Activated CD4-positive, alpha-beta memory T cell treated with anti-CD3 and anti-CD28 coated beads, Interleukin-2, amount 10 ng/mL, durations not matched to agents 7 days and 5 days (primary cell): Measurements from ENCODE around the gene GALNS. TPM values are rescaled to one million over a fixed set of nuclear protein-coding genes. Genes with fewer than 3 reads are reported as not detected.

Experiments used
- CTCF ChIA-PET: fragments of 350-600 bp; sonication (Branson Sonifier 250); formaldehyde crosslinking; loops from one replicate; lab custom pipeline; 2021; ENCODE audit warnings: antibody characterized with exemption, inconsistent platforms; lab: Charles Lee
- POLR2A ChIA-PET: fragments of 350-600 bp; sonication (Branson Sonifier 250); formaldehyde crosslinking; loops from one replicate; lab custom pipeline; 2021; ENCODE audit warnings: antibody characterized with exemption; lab: Charles Lee
- DNase-seq: peaks from one replicate; pipeline ENCODE4 v3.0.0-alpha.2; 2020
- H3K27ac Mint-ChIP-seq: one replicate; pipeline ENCODE4 v1.8.0; 2021; ENCODE audit warnings: mild to moderate bottlenecking, mixed read lengths
- H3K27me3 Mint-ChIP-seq: one replicate; pipeline ENCODE4 v1.8.0; 2021; ENCODE audit warnings: mixed read lengths
- H3K36me3 Mint-ChIP-seq: one replicate; pipeline ENCODE4 v1.8.0; 2021; ENCODE audit warnings: low read depth, mixed read lengths
- H3K4me1 Mint-ChIP-seq: one replicate; pipeline ENCODE4 v1.8.0; 2021; ENCODE audit warnings: mixed read lengths
- H3K4me3 Mint-ChIP-seq: one replicate; pipeline ENCODE4 v1.8.0; 2021; ENCODE audit warnings: mild to moderate bottlenecking, mixed read lengths
- H3K9me3 Mint-ChIP-seq: one replicate; pipeline ENCODE4 v1.8.0; 2021; ENCODE audit warnings: mixed read lengths
- total RNA-seq, 2 experiments: library from RNA; stranded (reverse); gene quantifications; one replicate each; pipeline ENCODE4 v1.2.3, GENCODE V29; 2021

GALNS gene
- total RNA-seq, 2 experiments from 2014 or later = 35.2 to 38.2 TPM

- peak; percentile 88 for DNase-seq
- no peaks in the 10 kb centered on the region for H3K27me3 Mint-ChIP-seq
- H3K4me3 Mint-ChIP-seq = peak within 1 kb of the TSS; percentile 86
- H3K27ac Mint-ChIP-seq = peak within 1 kb of the TSS; percentile 93
- H3K9me3 Mint-ChIP-seq = no peaks in the 10 kb centered on the region
- CTCF ChIA-PET = interaction anchor here (0.7 to 1.2 kb wide), 4 partner anchors 22 to 181 kb away, joined by 3 to 6 read pairs (median 4); partner anchors contain the start of genes GALNS and TRAPPC2L
- peaks cover 35% of the 10 kb centered on the region for H3K4me1 Mint-ChIP-seq
- POLR2A ChIA-PET = interaction anchor here (0.6 to 11.5 kb wide), 7 partner anchors 9 to 102 kb away, joined by 3 to 249 read pairs (median 4); partner anchors contain the start of genes APRT and PIEZO1
- peaks cover 32% of the 10 kb centered on the region for H3K36me3 Mint-ChIP-seq
Measured at GRCh38 chr16:88803264-88803987, 53.3 kb downstream of the GALNS start, which contains the start of gene CDT1. Gene CDT1 (plus strand): TSS chr16:88803789. CDS start chr16:88803832, 43 bp downstream.

- H3K36me3 Mint-ChIP-seq = peaks cover 11% of the 10 kb centered on the region
- CTCF ChIA-PET = interaction anchor here (0.6 to 3.6 kb wide), 6 partner anchors 16 to 120 kb away, joined by 3 to 20 read pairs (median 6); no protein-coding TSS in a partner anchor
- peaks cover 30% of the 10 kb centered on the region for H3K4me1 Mint-ChIP-seq
- no peaks in the 10 kb centered on the region for H3K27me3 Mint-ChIP-seq
- no peak overlapping the region for H3K27ac Mint-ChIP-seq
- H3K4me3 Mint-ChIP-seq = no peak overlapping the region
- H3K9me3 Mint-ChIP-seq = no peaks in the 10 kb centered on the region
- no peak for DNase-seq
- POLR2A ChIA-PET = interaction anchor here (3.6 to 4.0 kb wide), 2 partner anchors 10 to 17 kb away, joined by 29 to 55 read pairs; partner anchors contain the start of genes APRT and PIEZO1
Measured at GRCh38 chr16:88800277-88800592, 56.5 kb downstream of the GALNS start.

GRCh38 chr16:88799569-88800276 is 57.0 kb downstream of the GALNS start:
- Mint-ChIP-seq H3K4me3 (no peak overlapping the region), H3K27me3 (no peaks in the 10 kb centered on the region), H3K4me1 (peaks cover 33% of the 10 kb centered on the region), H3K9me3 (no peaks in the 10 kb centered on the region), H3K27ac (no peak overlapping the region), H3K36me3 (peaks cover 8% of the 10 kb centered on the region)
- ChIA-PET CTCF (interaction anchor here (0.9 to 3.6 kb wide), 6 partner anchors 13 to 97 kb away, joined by 3 to 20 read pairs (median 5); no protein-coding TSS in a partner anchor), POLR2A (interaction anchor here (3.6 to 4.0 kb wide), 2 partner anchors 11 to 17 kb away, joined by 29 to 55 read pairs; partner anchors contain the start of genes APRT and PIEZO1)
- no peak for DNase-seq

GRCh38 chr16:88798772-88799455 is 57.8 kb downstream of the GALNS start:
- no peak for DNase-seq
- peaks cover 35% of the 10 kb centered on the region for H3K4me1 Mint-ChIP-seq
- no peak overlapping the region for H3K4me3 Mint-ChIP-seq
- ChIA-PET CTCF (interaction anchor here (0.9 to 3.6 kb wide), 5 partner anchors 12 to 96 kb away, joined by 4 to 20 read pairs (median 6); no protein-coding TSS in a partner anchor), POLR2A (interaction anchor here (1.3 to 4.0 kb wide), 3 partner anchors 12 to 94 kb away, joined by 3 to 55 read pairs (median 29); partner anchors contain the start of genes APRT and PIEZO1)
- no peaks in the 10 kb centered on the region for H3K9me3 Mint-ChIP-seq
- peaks cover 3% of the 10 kb centered on the region for H3K36me3 Mint-ChIP-seq
- H3K27me3 Mint-ChIP-seq = no peaks in the 10 kb centered on the region
- H3K27ac Mint-ChIP-seq = no peak overlapping the region

- no peak overlapping the region for H3K27ac Mint-ChIP-seq
- H3K27me3 Mint-ChIP-seq = no peaks in the 10 kb centered on the region
- H3K36me3 Mint-ChIP-seq = peaks cover 3% of the 10 kb centered on the region
- CTCF ChIA-PET = interaction anchor here (3.6 kb wide), 1 partner anchor 17 kb away, joined by 20 read pairs; no protein-coding TSS in a partner anchor
- H3K4me1 Mint-ChIP-seq = peaks cover 43% of the 10 kb centered on the region
- DNase-seq = no peak
- POLR2A ChIA-PET = interaction anchor here (1.3 to 4.0 kb wide), 2 partner anchors 15 to 93 kb away, joined by 3 to 55 read pairs; partner anchors contain the start of gene PIEZO1
- H3K9me3 Mint-ChIP-seq = no peaks in the 10 kb centered on the region
- H3K4me3 Mint-ChIP-seq = no peak overlapping the region
Measured at GRCh38 chr16:88798073-88798472, 58.7 kb downstream of the GALNS start.

GRCh38 chr16:88796278-88796677 is 60.5 kb downstream of the GALNS start:
- Mint-ChIP-seq H3K36me3 (no peaks in the 10 kb centered on the region), H3K4me1 (peaks cover 51% of the 10 kb centered on the region), H3K27ac (peak overlapping the region; percentile 31), H3K4me3 (no peak overlapping the region), H3K9me3 (no peaks in the 10 kb centered on the region), H3K27me3 (no peaks in the 10 kb centered on the region)
- POLR2A ChIA-PET = no interaction called here
- DNase-seq = no peak
- CTCF ChIA-PET = interaction anchor here (1.4 kb wide), 1 partner anchor 59 kb away, joined by 3 read pairs; no protein-coding TSS in a partner anchor

GRCh38 chr16:88793251-88793954 is 63.3 kb downstream of the GALNS start:
- no peak for DNase-seq
- peak overlapping the region; percentile 63 for H3K27ac Mint-ChIP-seq
- ChIA-PET CTCF (interaction anchor here (1.5 to 2.1 kb wide), 2 partner anchors 11 to 53 kb away, joined by 3 to 7 read pairs; no protein-coding TSS in a partner anchor), POLR2A (interaction anchor here (1.0 to 1.1 kb wide), 2 partner anchors 8 to 89 kb away, joined by 3 to 4 read pairs; no protein-coding TSS in a partner anchor)
- no peaks in the 10 kb centered on the region for H3K36me3 Mint-ChIP-seq
- no peaks in the 10 kb centered on the region for H3K27me3 Mint-ChIP-seq
- no peaks in the 10 kb centered on the region for H3K9me3 Mint-ChIP-seq
- peaks cover 56% of the 10 kb centered on the region for H3K4me1 Mint-ChIP-seq
- H3K4me3 Mint-ChIP-seq = peak overlapping the region; percentile 56

GRCh38 chr16:88792668-88793250 is 64.0 kb downstream of the GALNS start:
- Mint-ChIP-seq H3K4me1 (peaks cover 56% of the 10 kb centered on the region), H3K9me3 (no peaks in the 10 kb centered on the region), H3K27ac (peak overlapping the region; percentile 59), H3K27me3 (no peaks in the 10 kb centered on the region), H3K4me3 (no peak overlapping the region), H3K36me3 (no peaks in the 10 kb centered on the region)
- CTCF ChIA-PET = interaction anchor here (2.1 kb wide), 1 partner anchor 11 kb away, joined by 7 read pairs; no protein-coding TSS in a partner anchor
- DNase-seq = no peak
- POLR2A ChIA-PET = interaction anchor here (1.0 to 1.1 kb wide), 2 partner anchors 9 to 89 kb away, joined by 3 to 4 read pairs; no protein-coding TSS in a partner anchor

- DNase-seq = no peak
- Mint-ChIP-seq H3K27me3 (no peaks in the 10 kb centered on the region), H3K4me1 (peaks cover 56% of the 10 kb centered on the region), H3K36me3 (no peaks in the 10 kb centered on the region), H3K9me3 (no peaks in the 10 kb centered on the region), H3K4me3 (no peak overlapping the region), H3K27ac (no peak overlapping the region)
- ChIA-PET CTCF (no interaction called here), POLR2A (no interaction called here)
Measured at GRCh38 chr16:88792078-88792550, 64.6 kb downstream of the GALNS start.

- Mint-ChIP-seq H3K4me3 (peak overlapping the region; percentile 68), H3K9me3 (no peaks in the 10 kb centered on the region), H3K36me3 (no peaks in the 10 kb centered on the region), H3K27ac (peak overlapping the region; percentile 85), H3K27me3 (no peaks in the 10 kb centered on the region), H3K4me1 (peaks cover 54% of the 10 kb centered on the region)
- ChIA-PET POLR2A (no interaction called here), CTCF (no interaction called here)
- DNase-seq = peak; percentile 77
Measured at GRCh38 chr16:88790312-88791211, 66.2 kb downstream of the GALNS start.
